HCT116 (cell line): ENCODE measurements around the gene WDHD1. TPM values are rescaled to one million over a fixed set of nuclear protein-coding genes. Genes with fewer than 3 reads are reported as not detected.

Experiments used
- ATAC-seq: fragments of 200-7000 bp; cut with Tn5 transposase; 2 replicates; pipeline ENCODE4 v1.9.1; 2020; ENCODE audit warnings: mild to moderate bottlenecking, moderate library complexity
- BruUV-seq: library from RNA; stranded (reverse); fragments of 400-500 nt; replicated peaks from 2 replicates; lab custom pipeline; 2021; lab: Mats Ljungman, UMichigan
- CTCF ChIA-PET: fragments of 300-600 bp; sonication (Branson Sonifier 250); formaldehyde crosslinking; loops from one replicate; lab custom pipeline; 2021; ENCODE audit warnings: antibody characterized with exemption; lab: Charles Lee
- POLR2A ChIA-PET: fragments of 300-600, 350-600 bp; sonication (Branson Sonifier 250); formaldehyde crosslinking; loops from one replicate; lab custom pipeline; 2021; ENCODE audit warnings: antibody characterized with exemption; lab: Charles Lee
- RAD21 ChIA-PET, 2 experiments: fragments of 300-600 bp; sonication (Branson Sonifier 250); formaldehyde crosslinking; loops; one replicate each; lab custom pipeline; 2023; ENCODE audit warnings: low total read pairs in 2 of 2; ENCODE audit not compliant: uncharacterized antibody in 2 of 2, unreplicated experiment in 2 of 2, low non-redundant PET in 1 of 2; lab: Charles Lee
- DNase-seq: peaks from one replicate; pipeline ENCODE4 v3.0.0-alpha.2; 2010; ENCODE audit warnings: low read depth, low spot score
- H2AFZ ChIP-seq: fragments of 200-600 bp; shearing (Covaris generic), sonication (generic); 2 replicates; pipeline ENCODE4 v1.6.1; 2017; ENCODE audit warnings: low read depth, mixed run types, mixed read lengths, antibody characterized with exemption, low read length; ENCODE audit not compliant: poor library complexity, severe bottlenecking
- H3K27ac ChIP-seq: 2 replicates; pipeline ENCODE4 v1.5.1; 2012; ENCODE audit warnings: low read depth, low read length
- H3K27me3 ChIP-seq: fragments of 200-600 bp; sonication (generic); 2 replicates; pipeline ENCODE4 v1.6.1; 2016; ENCODE audit warnings: mixed run types, low read length, mixed read lengths; ENCODE audit not compliant: insufficient read depth
- H3K36me3 ChIP-seq, 2 experiments: fragments of 200-500 bp in 1 of 2; fragments of 200-600 bp in 1 of 2; sonication (Bioruptor generic) in 1 of 2; sonication (generic) in 1 of 2; 2 replicates each; pipeline versions ENCODE4 v1.5.1 to v1.6.1; 2014 to 2016; ENCODE audit warnings: low read length in 2 of 2, inconsistent platforms in 1 of 2, mixed read lengths in 1 of 2, mixed run types in 1 of 2; ENCODE audit not compliant: insufficient read depth in 2 of 2, control insufficient read depth in 1 of 2
- H3K4me1 ChIP-seq, 2 experiments: fragments of 200-600 bp in 1 of 2; sonication (generic) in 1 of 2; 2 replicates each; pipeline versions ENCODE4 v1.5.1 to v1.6.1; 2012 to 2017; ENCODE audit warnings: low read length in 2 of 2, inconsistent platforms in 1 of 2, mild to moderate bottlenecking in 1 of 2, mixed read lengths in 1 of 2, mixed run types in 1 of 2, moderate library complexity in 1 of 2; ENCODE audit not compliant: insufficient read depth in 2 of 2, control insufficient read depth in 1 of 2
- H3K4me2 ChIP-seq: fragments of 200-600 bp; sonication (generic); 2 replicates; pipeline ENCODE4 v1.6.1; 2017; ENCODE audit warnings: mixed run types, low read length, mixed read lengths
- H3K4me3 ChIP-seq, 2 experiments: fragments of 200-600 bp in 1 of 2; sonication (generic) in 1 of 2; replicated peaks in 1 of 2; 2 replicates each; pipeline ENCODE4 v1.5.1; 2011 to 2016; ENCODE audit warnings: low read length in 2 of 2, control low read depth in 1 of 2, low read depth in 1 of 2, mild to moderate bottlenecking in 1 of 2, mixed read lengths in 1 of 2, mixed run types in 1 of 2
- H3K79me2 ChIP-seq: fragments of 200-600 bp; sonication (generic); 2 replicates; pipeline ENCODE4 v1.6.1; 2017; ENCODE audit warnings: mild to moderate bottlenecking, mixed run types, low read length, moderate library complexity, mixed read lengths; ENCODE audit not compliant: insufficient read depth
- H3K9ac ChIP-seq: fragments of 200-600 bp; sonication (generic); 2 replicates; pipeline ENCODE4 v1.6.1; 2016; ENCODE audit warnings: low read length, mixed read lengths
- H3K9me2 ChIP-seq: fragments of 200-600 bp; sonication (generic), shearing (Covaris generic); 2 replicates; pipeline ENCODE4 v1.6.1; 2017; ENCODE audit warnings: mixed run types, mild to moderate bottlenecking, moderate library complexity; ENCODE audit not compliant: insufficient read depth
- H3K9me3 ChIP-seq, 2 experiments: fragments of 200-500 bp in 1 of 2; fragments of 200-600 bp in 1 of 2; sonication (Bioruptor generic) in 1 of 2; sonication (generic) in 1 of 2; 2 replicates each; pipeline ENCODE4 v1.6.1; 2014 to 2017; ENCODE audit warnings: low read length in 2 of 2, mixed read lengths in 2 of 2, inconsistent platforms in 1 of 2, low read depth in 1 of 2, mild to moderate bottlenecking in 1 of 2, mixed run types in 1 of 2, moderate library complexity in 1 of 2; ENCODE audit not compliant: control insufficient read depth in 1 of 2, insufficient read depth in 1 of 2
- H4K20me1 ChIP-seq: fragments of 200-600 bp; sonication (generic), shearing (Covaris generic); 2 replicates; pipeline ENCODE4 v1.6.1; 2017; ENCODE audit warnings: mixed run types, mild to moderate bottlenecking, moderate library complexity; ENCODE audit not compliant: insufficient read depth
- ATF3 ChIP-seq: IDR thresholded peaks from 2 replicates; pipeline ENCODE4 v1.6.1; 2012
- CEBPB ChIP-seq: IDR thresholded peaks from 2 replicates; pipeline ENCODE4 v1.6.1; 2012; ENCODE audit warnings: low read depth
- CTCF ChIP-seq, 3 experiments: fragments of 200-600 bp in 1 of 3; sonication (generic) in 1 of 3; IDR thresholded peaks in 2 of 3; conservative IDR thresholded peaks in 1 of 3; 2 replicates each; pipeline ENCODE4 v1.5.1; 2012 to 2017; ENCODE audit warnings: low read depth in 2 of 3, low read length in 2 of 3, antibody characterized with exemption in 1 of 3, borderline replicate concordance in 1 of 3, control low read depth in 1 of 3, mild to moderate bottlenecking in 1 of 3, mixed read lengths in 1 of 3, mixed run types in 1 of 3, moderate library complexity in 1 of 3; ENCODE audit not compliant: insufficient read depth in 1 of 3
- EGR1 ChIP-seq: IDR thresholded peaks from 2 replicates; pipeline ENCODE4 v1.6.1; 2012; ENCODE audit warnings: low read depth
- ELF1 ChIP-seq: IDR thresholded peaks from 2 replicates; pipeline ENCODE4 v1.6.1; 2012; ENCODE audit warnings: low read depth, borderline replicate concordance
- EZH2 ChIP-seq: fragments of 200-600 bp; sonication (generic); IDR thresholded peaks from 2 replicates; pipeline ENCODE4 v1.6.1; 2017; ENCODE audit warnings: antibody characterized with exemption, mixed run types
- EZH2phosphoT487 ChIP-seq: fragments of 200-600 bp; IDR thresholded peaks from 2 replicates; pipeline ENCODE4 v1.6.1; 2018; ENCODE audit warnings: antibody characterized with exemption, borderline replicate concordance
- FOSL1 ChIP-seq: IDR thresholded peaks from 2 replicates; pipeline ENCODE4 v1.6.1; 2012; ENCODE audit warnings: low read depth
- JUND ChIP-seq: IDR thresholded peaks from 2 replicates; pipeline ENCODE4 v1.6.1; 2012
- POLR2AphosphoS5 ChIP-seq: IDR thresholded peaks from 2 replicates; pipeline ENCODE4 v1.6.1; 2011; ENCODE audit warnings: mild to moderate bottlenecking, low read depth, low read length, moderate library complexity
- RAD21 ChIP-seq: IDR thresholded peaks from 2 replicates; pipeline ENCODE4 v1.6.1; 2012; ENCODE audit warnings: low read depth, mild to moderate bottlenecking
- REST ChIP-seq: IDR thresholded peaks from 2 replicates; pipeline ENCODE4 v1.6.1; 2012; ENCODE audit warnings: low read depth
- SIN3A ChIP-seq: IDR thresholded peaks from 2 replicates; pipeline ENCODE4 v1.6.1; 2012; ENCODE audit warnings: low read depth
- SP1 ChIP-seq: IDR thresholded peaks from 2 replicates; pipeline ENCODE4 v1.6.1; 2012; ENCODE audit warnings: low read depth
- SRF ChIP-seq: IDR thresholded peaks from 2 replicates; pipeline ENCODE4 v1.6.1; 2012; ENCODE audit warnings: low read depth
- TCF7L2 ChIP-seq: IDR thresholded peaks from 2 replicates; pipeline ENCODE4 v1.7.0; 2011; ENCODE audit warnings: borderline replicate concordance, inconsistent platforms; ENCODE audit not compliant: insufficient read depth, insufficient read length; ENCODE audit errors: extremely low read depth
- YY1 ChIP-seq: IDR thresholded peaks from 2 replicates; pipeline ENCODE4 v1.6.1; 2011; ENCODE audit warnings: low read length, low read depth, moderate library complexity, mild to moderate bottlenecking; ENCODE audit not compliant: insufficient replicate concordance; ENCODE audit errors: extremely low read depth
- ZBTB33 ChIP-seq: IDR thresholded peaks from 2 replicates; pipeline ENCODE4 v1.6.1; 2011; ENCODE audit warnings: mild to moderate bottlenecking, low read length, moderate library complexity; ENCODE audit not compliant: insufficient replicate concordance; ENCODE audit errors: extremely low read depth
- ZFX ChIP-seq: fragments of 450-650 bp; IDR thresholded peaks from 2 replicates; pipeline ENCODE4 v1.6.1; 2017
- intact Hi-C: fragments of 100-400 bp; cut with micrococcal nuclease; formaldehyde crosslinking; loops from 2 replicates; pipeline ENCODE4 v1.10.0; 2022
- total RNA-seq: library from RNA; stranded (reverse); gene quantifications from one replicate; pipeline ENCODE4 v1.2.1, GENCODE V29; 2021; ENCODE audit not compliant: unreplicated experiment

The WDHD1 gene
- total RNA-seq, 1 experiment from 2014 or later: 44.3 TPM

GRCh38 chr14:55047301-55048053 is 20.6 kb upstream of the WDHD1 start:
- CTCF ChIA-PET: no interaction called here
- H2AFZ ChIP-seq: no peak overlapping the region
- H3K36me3 ChIP-seq: peaks cover 14% of the 10 kb centered on the region in 2 experiments; a peak in 3 of 4 replicates
- ATAC-seq (no peak), DNase-seq (no peak)
- BruUV-seq: no TSS peak
- H3K27ac ChIP-seq: no peak overlapping the region
- no peak overlapping the region for H3K9ac ChIP-seq
- H3K9me3 ChIP-seq: no peaks in the 10 kb centered on the region
- intact Hi-C loops: no loop called here
- peaks cover 4 to 9% of the 10 kb centered on the region in 2 experiments; a peak in 2 of 4 replicates for H3K4me1 ChIP-seq
- no peaks in the 10 kb centered on the region for H3K27me3 ChIP-seq
- no peaks in the 10 kb centered on the region for H3K9me2 ChIP-seq
- H3K79me2 ChIP-seq: peaks cover 7% of the 10 kb centered on the region
- RAD21 ChIA-PET: no interaction called here
- TF ChIP-seq JUND (no peak), TCF7L2 (no peak), FOSL1 (no peak), POLR2AphosphoS5 (no peak), SRF (no peak), CEBPB (no peak), SIN3A (no peak), ZFX (no peak), EGR1 (no peak), ZBTB33 (no peak), SP1 (no peak), ELF1 (no peak), CTCF (IDR thresholded peaks at IDR 0.05 in 2 of 3, conservative IDR thresholded peaks at IDR 0.05 in 1 of 3; ENCODE audit: borderline replicate concordance in 1 of 3, insufficient read depth in 1 of 3, low read depth in 2 of 3, low read length in 2 of 3) (no peak), RAD21 (no peak), EZH2phosphoT487 (no peak), YY1 (no peak), REST (no peak), ATF3 (no peak), EZH2 (no peak)
- no peak overlapping the region for H3K4me2 ChIP-seq
- H4K20me1 ChIP-seq: peaks cover 2% of the 10 kb centered on the region; the same call in 1 of the 2 replicates
- POLR2A ChIA-PET: interaction anchor here (2.1 kb wide), 1 partner anchor 20 kb away, joined by 5 read pairs; the partner anchor contains the start of genes SOCS4 and WDHD1
- no peak overlapping the region for H3K4me3 ChIP-seq
